ENCODE results near the gene BAAT.

Gene BAAT

DNA sequence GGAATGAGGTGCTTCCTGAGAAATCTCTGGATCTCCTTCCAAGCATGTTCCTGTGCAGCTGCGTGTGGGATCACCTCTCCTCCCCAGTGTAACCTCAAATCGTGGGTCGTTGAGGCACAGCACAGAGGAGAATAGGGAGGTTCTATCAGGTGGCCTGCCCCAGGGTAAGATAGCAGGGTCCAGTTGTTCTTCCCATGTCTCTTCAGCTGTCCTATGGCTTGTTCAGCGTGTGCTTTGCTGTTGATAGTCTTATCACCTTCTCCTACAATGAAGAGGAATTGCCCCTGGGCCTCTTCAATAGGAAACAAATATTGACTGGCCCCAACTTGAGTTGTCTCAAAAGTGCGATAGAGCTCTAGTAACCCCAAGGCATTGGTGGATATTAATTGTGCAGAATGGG lies 22.4 kb downstream of the BAAT start:
- H3K36me3 ChIP-seq (ENCODE audit: low read length), result no peaks in the 10 kb centered on the region
- H3K9me2 ChIP-seq (replicated peaks; ENCODE audit: insufficient read depth, low read length), result no peaks in the 10 kb centered on the region
- no peak for TF ChIP-seq EZH2phosphoT487 (conservative IDR thresholded peaks at IDR 0.05; ENCODE audit: low read length)
- no peak for TF ChIP-seq CTCF (IDR thresholded peaks at IDR 0.05; ENCODE audit: insufficient read depth, low read length, poor library complexity, severe bottlenecking)
- H4K20me1 ChIP-seq (ENCODE audit: low read depth, low read length), result no peaks in the 10 kb centered on the region
- no peaks in the 10 kb centered on the region for H3K79me2 ChIP-seq (ENCODE audit: insufficient read depth, low read length)
- H3F3A ChIP-seq (ENCODE audit: insufficient read depth), result no peaks in the 10 kb centered on the region
- H3K9ac ChIP-seq (ENCODE audit: low read length), result no peak overlapping the region
- H2AFZ ChIP-seq (ENCODE audit: low read depth, low read length, severe bottlenecking), result no peak overlapping the region
- no peak overlapping the region for H3K27ac ChIP-seq (ENCODE audit: low read depth, low read length)
- no peaks in the 10 kb centered on the region for H3K9me3 ChIP-seq (ENCODE audit: insufficient read depth, low read length)
- H3K4me2 ChIP-seq (ENCODE audit: low read depth, low read length, poor library complexity, severe bottlenecking), result no peak overlapping the region
- no peak overlapping the region for H3K4me3 ChIP-seq (ENCODE audit: insufficient read depth, low read length, poor library complexity, severe bottlenecking)
- no peaks in the 10 kb centered on the region for H3K27me3 ChIP-seq (ENCODE audit: low read length)

- no peaks in the 10 kb centered on the region for H3K9me3 ChIP-seq (ENCODE audit: insufficient read depth, low read length)
- no peaks in the 10 kb centered on the region for H3K36me3 ChIP-seq (ENCODE audit: low read length)
- H3K27me3 ChIP-seq (ENCODE audit: low read length), result no peaks in the 10 kb centered on the region
- H3K4me3 ChIP-seq (ENCODE audit: insufficient read depth, low read length, poor library complexity, severe bottlenecking), result no peak overlapping the region
- no peak overlapping the region for H2AFZ ChIP-seq (ENCODE audit: low read depth, low read length, severe bottlenecking)
- H4K20me1 ChIP-seq (ENCODE audit: low read depth, low read length), result no peaks in the 10 kb centered on the region
- no peak overlapping the region for H3K4me2 ChIP-seq (ENCODE audit: low read depth, low read length, poor library complexity, severe bottlenecking)
- H3K9me2 ChIP-seq (replicated peaks; ENCODE audit: insufficient read depth, low read length), result no peaks in the 10 kb centered on the region
- no peaks in the 10 kb centered on the region for H3K79me2 ChIP-seq (ENCODE audit: insufficient read depth, low read length)
- TF ChIP-seq EZH2phosphoT487 (conservative IDR thresholded peaks at IDR 0.05; ENCODE audit: low read length) (no peak), CTCF (IDR thresholded peaks at IDR 0.05; ENCODE audit: insufficient read depth, low read length, poor library complexity, severe bottlenecking) (no peak)
- H3F3A ChIP-seq (ENCODE audit: insufficient read depth), result no peaks in the 10 kb centered on the region
- H3K27ac ChIP-seq (ENCODE audit: low read depth, low read length), result no peak overlapping the region
- no peak overlapping the region for H3K9ac ChIP-seq (ENCODE audit: low read length)
Measured at GRCh38 chr9:101360647-101361046, 24.2 kb downstream of the BAAT start.

GRCh38 chr9:101359679-101360078 lies 25.1 kb downstream of the BAAT start:
- H3K9ac ChIP-seq (ENCODE audit: low read length), result no peak overlapping the region
- no peaks in the 10 kb centered on the region for H3F3A ChIP-seq (ENCODE audit: insufficient read depth)
- no peaks in the 10 kb centered on the region for H3K79me2 ChIP-seq (ENCODE audit: insufficient read depth, low read length)
- H3K27me3 ChIP-seq (ENCODE audit: low read length), result no peaks in the 10 kb centered on the region
- no peaks in the 10 kb centered on the region for H4K20me1 ChIP-seq (ENCODE audit: low read depth, low read length)
- H2AFZ ChIP-seq (ENCODE audit: low read depth, low read length, severe bottlenecking), result no peak overlapping the region
- no peak overlapping the region for H3K27ac ChIP-seq (ENCODE audit: low read depth, low read length)
- no peaks in the 10 kb centered on the region for H3K9me2 ChIP-seq (replicated peaks; ENCODE audit: insufficient read depth, low read length)
- TF ChIP-seq EZH2phosphoT487 (conservative IDR thresholded peaks at IDR 0.05; ENCODE audit: low read length) (no peak), CTCF (IDR thresholded peaks at IDR 0.05; ENCODE audit: insufficient read depth, low read length, poor library complexity, severe bottlenecking) (no peak)
- H3K36me3 ChIP-seq (ENCODE audit: low read length), result no peaks in the 10 kb centered on the region
- no peaks in the 10 kb centered on the region for H3K9me3 ChIP-seq (ENCODE audit: insufficient read depth, low read length)
- no peak overlapping the region for H3K4me2 ChIP-seq (ENCODE audit: low read depth, low read length, poor library complexity, severe bottlenecking)
- H3K4me3 ChIP-seq (ENCODE audit: insufficient read depth, low read length, poor library complexity, severe bottlenecking), result no peak overlapping the region

DNA sequence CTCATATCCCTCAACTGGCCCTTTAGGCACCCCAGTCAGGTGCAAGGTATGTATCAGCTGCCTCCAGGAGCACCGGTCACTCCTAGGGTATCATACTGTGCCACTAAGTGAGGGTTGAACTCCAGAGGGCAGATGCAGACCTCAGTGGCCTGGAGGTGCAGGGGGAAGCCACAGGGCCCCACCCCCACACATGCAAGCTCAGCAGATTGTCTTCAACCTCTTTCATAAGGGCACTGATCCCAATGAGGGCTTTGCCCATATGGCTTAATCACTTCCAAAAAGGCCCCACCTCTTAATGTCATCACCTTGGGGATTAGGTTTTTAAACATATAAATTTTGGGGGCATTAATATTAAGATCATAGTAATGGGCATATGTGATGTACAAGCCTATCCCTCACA lies 28.2 kb downstream of the BAAT start:
- TF ChIP-seq EZH2phosphoT487 (conservative IDR thresholded peaks at IDR 0.05; ENCODE audit: low read length) (no peak), CTCF (IDR thresholded peaks at IDR 0.05; ENCODE audit: insufficient read depth, low read length, poor library complexity, severe bottlenecking) (no peak)
- Histone ChIP-seq H3K4me3 (ENCODE audit: insufficient read depth, low read length, poor library complexity, severe bottlenecking) (no peak overlapping the region), H2AFZ (ENCODE audit: low read depth, low read length, severe bottlenecking) (no peak overlapping the region), H4K20me1 (ENCODE audit: low read depth, low read length) (no peaks in the 10 kb centered on the region), H3K9ac (ENCODE audit: low read length) (no peak overlapping the region), H3K4me2 (ENCODE audit: low read depth, low read length, poor library complexity, severe bottlenecking) (no peak overlapping the region), H3K27ac (ENCODE audit: low read depth, low read length) (no peak overlapping the region), H3K36me3 (ENCODE audit: low read length) (no peaks in the 10 kb centered on the region), H3K9me3 (ENCODE audit: insufficient read depth, low read length) (no peaks in the 10 kb centered on the region), H3K27me3 (ENCODE audit: low read length) (no peaks in the 10 kb centered on the region), H3F3A (ENCODE audit: insufficient read depth) (no peaks in the 10 kb centered on the region), H3K79me2 (ENCODE audit: insufficient read depth, low read length) (no peaks in the 10 kb centered on the region), H3K9me2 (replicated peaks; ENCODE audit: insufficient read depth, low read length) (no peaks in the 10 kb centered on the region)

Data from SU-DHL-6 (cell line).